Tibial nerve (tissue), 4 donors: ENCODE data around the gene ISY1.

ENCODE experiments used
- CTCF ChIP-seq, 5 experiments: fragments of 200-600 bp in 3 of 5; fragments of 450-650 bp in 2 of 5; sonication (generic) in 3 of 5; IDR thresholded peaks; one replicate each; pipeline ENCODE4 v1.5.1; 2016 to 2019; ENCODE audit warnings: antibody characterized with exemption in 5 of 5, mild to moderate bottlenecking in 3 of 5, moderate library complexity in 2 of 5
- EP300 ChIP-seq, 2 donors: sonication (generic); formaldehyde crosslinking; IDR thresholded peaks; one replicate each; pipeline ENCODE4 v1.6.1; 2017; ENCODE audit warnings: antibody characterized with exemption in 2 of 2, mild to moderate bottlenecking in 1 of 2
- POLR2A ChIP-seq, 2 donors: fragments of 450-650 bp; IDR thresholded peaks; one replicate each; pipeline ENCODE4 v1.6.1; 2017; ENCODE audit warnings: antibody characterized with exemption in 2 of 2, mild to moderate bottlenecking in 2 of 2, moderate library complexity in 2 of 2

- TF ChIP-seq CTCF (IDR thresholded peaks at IDR 0.05) (peak; percentile 10 to 55 (median 23)), POLR2A (IDR thresholded peaks at IDR 0.05) (peak; percentile 33 to 39), EP300 (IDR thresholded peaks at IDR 0.05) (peak in 1 of 2 donors; percentile 48)
Observed at GRCh38 chr3:129120254-129121004, 40.4 kb downstream of the ISY1 start.
